ENCODE data around the gene CORO1C.

The CORO1C gene

DNA sequence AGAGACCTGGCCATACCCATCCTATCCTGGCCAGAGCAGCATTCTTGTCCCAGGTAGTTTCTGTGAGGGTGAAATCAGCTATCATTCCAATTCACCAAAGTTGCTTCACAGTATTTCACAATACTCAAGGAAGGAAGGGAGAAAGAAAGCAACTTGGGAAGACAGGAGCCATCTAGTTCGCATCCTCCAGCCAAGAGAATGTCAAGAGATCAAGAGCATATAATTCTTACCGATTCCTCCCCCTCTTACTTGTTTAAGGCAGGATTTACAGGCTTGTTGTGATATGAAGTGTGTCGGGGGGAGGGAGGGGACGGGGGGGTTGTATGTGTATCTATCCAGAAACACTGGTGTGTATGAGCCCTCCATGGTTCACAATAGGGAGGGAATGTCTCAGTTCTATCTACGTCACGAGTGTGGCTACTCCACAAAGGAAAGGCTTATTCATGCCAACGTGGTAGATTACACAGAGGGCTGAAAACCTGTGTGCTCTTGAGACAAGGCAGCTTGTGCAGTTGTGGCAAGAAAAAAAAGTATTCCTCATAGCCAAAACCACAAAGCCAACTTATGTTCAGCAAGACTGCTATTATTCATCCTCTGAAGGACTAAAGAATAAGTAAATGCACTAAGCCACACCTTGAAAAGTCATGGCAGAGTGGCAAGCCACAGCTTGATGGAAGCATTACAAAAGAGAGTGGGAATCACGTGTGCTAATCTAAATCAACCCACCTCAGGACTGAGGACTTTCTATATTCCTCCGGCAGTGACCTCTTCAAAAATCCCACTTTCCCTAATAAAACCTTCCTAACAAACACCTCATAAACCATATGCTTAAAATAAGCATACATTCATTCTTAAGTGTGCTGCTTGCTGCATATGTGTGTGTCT, 35.0 kb downstream of the CORO1C start:
- DNase-seq, result no peak

DNA sequence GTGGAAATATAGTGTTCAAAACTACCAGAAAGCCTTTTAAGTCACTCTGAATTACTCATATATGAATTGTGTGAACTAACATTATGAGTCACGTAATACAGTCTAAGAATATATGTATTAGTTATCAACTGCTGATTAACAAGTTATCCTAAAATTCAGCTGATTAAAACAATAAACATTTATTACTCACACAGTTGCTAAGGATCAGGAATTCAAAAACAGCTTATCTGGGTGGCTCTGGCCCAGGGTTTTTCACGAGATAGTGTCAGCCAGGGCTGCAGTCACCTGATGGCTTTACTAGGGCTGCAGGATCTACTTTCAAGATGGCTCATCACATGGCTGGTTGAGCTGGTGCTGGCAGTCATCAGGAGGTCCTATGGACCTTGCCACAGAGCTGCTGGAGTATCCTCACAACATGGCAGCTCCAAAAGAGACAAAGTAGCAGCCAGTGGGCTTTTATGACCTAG, 36.5 kb downstream of the CORO1C start:
- DNase-seq, result no peak

DNA sequence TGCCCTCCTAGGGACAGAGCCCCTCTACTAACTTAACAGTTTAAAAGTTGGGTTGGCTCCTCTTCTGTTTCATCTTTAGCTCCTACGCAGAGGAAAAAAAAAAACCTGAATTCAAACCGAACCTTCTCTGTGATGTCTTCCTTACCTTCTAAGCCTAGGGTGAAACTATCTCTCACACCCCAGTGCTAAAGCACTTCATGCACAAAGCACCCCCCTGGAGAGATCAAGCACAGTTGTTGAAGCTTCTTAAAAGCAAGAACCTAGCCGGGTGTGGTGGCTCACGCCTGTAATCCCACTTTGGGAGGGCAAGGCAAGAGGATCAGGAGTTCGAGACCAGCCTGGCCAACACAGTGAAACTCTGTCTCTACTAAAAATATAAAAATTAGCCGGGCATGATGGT, 37.6 kb downstream of the CORO1C start:
- no peak for DNase-seq

DNA sequence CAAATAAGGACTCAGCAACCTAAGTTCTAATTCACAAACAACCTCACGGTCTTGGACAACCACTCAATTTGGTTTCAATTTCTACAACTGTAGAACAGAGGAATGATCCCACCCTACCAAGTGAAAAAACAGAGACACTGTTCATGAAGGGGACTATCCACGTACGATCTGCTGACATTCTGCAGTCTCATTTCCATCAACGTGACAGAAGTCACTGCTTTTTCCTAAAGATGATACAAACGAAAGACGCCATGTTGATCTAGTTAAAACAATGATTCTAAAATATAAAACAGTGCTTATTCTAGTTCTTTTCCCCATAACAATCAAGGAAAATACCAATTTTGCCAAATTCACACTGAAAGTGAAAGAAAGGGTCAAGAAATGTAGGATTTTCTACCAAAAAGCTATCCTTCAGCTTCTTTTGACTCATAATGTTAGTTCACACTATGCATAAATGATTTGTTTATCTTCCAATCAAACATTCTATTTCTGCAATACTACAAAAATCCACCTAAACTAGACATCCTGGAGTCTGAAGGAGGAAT, 38.1 kb downstream of the CORO1C start:
- no peak for DNase-seq

DNA sequence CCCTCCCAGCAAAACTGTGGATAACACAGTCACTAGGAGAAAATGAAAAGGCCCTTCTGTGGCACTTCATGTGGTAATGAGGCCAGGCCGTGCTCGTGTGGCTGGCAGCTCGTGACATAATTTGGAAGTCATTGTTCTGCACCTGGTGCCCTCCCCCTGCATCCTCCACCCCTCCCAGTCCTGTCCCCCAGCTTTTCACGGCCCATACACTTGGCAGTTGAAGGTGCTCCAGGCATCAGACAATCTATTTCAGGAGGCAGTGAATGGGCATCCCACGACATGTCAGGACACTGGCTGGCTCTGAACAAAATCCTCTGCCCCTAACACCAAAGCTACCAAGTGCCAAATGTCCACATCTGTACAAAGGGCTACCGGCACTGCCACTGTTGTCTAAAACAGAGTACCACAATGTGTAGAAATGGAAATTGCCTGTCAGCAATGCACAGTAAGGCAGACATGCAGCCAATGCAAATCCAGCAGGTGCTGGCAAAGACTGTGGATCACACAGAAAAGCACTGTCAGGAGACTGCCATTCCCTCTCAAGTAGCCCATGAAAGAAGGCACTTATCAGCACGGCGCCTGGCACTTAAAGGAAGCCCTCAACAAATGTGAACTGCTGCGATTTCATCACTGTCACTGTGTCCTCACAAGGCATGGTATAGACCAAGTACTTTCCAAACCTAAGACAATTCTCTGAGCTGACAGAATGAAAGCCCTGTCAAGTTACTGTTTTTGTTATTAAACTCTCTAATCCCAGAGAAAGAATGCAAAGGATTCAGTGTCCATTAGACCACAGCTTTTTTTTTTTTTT, 39.1 kb downstream of the CORO1C start:
- peak; percentile 17 to 73 for DNase-seq

DNA sequence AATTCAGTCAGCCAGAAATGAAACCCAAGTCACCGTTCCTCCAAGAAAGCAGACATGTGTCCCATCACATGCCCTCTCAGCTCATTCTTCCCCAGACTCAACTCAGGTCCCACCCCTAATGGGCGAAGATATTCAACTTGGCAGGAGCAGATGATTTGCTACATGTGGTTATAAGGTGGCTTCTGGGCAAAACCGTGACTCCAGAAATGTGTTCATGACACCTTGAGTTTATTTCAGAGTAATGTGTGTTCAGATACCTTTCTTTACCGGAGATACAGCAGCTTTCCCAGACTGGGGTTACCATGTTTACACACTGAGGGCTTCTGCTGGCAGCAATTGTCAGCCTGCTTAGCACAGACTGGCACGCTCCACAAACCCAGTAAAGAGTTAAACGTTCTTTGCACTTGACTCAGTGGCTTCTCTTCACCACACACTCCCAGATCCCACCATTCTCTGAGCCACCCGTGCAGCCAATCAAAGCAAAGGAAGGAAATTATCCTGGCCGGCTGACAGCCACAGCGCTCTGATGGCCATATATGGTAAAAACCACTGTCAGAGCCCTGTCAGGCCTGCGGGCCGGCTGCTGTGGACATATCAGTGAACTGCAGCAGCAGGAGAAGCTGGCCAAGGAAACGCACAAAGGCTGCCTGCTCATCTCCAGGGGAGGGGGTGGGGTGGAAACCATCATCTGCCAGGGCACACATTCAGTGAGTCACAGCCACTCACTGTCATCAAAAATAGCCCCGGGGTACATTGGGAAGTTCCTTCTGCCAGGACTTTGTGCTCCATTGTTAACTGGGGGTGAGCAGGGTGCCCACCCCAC, 39.9 kb downstream of the CORO1C start:
- DNase-seq, result peak; percentile 66 to 73

DNA sequence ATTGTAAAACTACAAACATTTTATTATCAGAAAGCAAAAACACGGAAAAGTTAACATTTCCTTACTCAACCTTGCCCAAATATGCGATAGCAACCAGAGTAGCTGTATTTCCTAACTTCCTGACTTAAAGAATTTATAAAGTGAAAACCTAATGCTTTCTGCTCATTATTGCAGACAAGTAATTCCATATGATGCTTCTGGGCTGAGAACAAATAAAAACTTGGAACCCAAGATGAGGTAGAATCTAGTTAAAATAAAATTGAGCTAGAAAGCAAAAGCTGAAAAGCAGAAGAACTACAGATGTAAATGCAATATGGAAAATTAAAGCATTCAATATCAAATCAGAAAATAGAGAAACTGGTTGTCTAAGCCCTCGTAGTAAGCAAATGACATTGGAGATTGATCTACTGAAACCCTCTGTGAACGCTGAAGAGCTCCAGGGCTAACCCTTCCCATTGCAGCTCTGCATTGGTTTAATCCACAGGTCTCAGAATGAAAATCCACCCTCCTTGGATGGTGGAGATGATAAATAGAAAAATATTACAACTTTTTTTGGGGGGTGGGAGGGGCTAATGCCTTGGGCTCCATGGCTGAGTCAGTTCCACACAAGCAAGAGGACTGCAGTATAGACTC, 40.7 kb downstream of the CORO1C start:
- no peak for DNase-seq

DNA sequence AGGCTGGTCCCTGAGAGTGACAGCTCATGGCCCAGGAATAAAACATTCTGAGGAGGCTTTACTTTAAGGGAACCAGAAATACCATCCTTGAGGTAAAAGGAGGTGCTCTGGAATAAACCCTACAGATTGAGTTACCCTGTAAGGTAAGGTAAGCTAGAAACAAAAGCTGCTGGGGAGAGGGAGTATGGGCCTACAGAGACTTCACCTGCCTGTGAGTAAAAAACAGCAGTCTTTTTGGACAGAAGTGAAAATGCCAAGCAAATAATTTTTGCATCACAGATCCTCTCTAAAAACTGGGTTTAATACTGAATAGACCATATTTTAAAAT, 41.2 kb downstream of the CORO1C start:
- no peak for DNase-seq

DNA sequence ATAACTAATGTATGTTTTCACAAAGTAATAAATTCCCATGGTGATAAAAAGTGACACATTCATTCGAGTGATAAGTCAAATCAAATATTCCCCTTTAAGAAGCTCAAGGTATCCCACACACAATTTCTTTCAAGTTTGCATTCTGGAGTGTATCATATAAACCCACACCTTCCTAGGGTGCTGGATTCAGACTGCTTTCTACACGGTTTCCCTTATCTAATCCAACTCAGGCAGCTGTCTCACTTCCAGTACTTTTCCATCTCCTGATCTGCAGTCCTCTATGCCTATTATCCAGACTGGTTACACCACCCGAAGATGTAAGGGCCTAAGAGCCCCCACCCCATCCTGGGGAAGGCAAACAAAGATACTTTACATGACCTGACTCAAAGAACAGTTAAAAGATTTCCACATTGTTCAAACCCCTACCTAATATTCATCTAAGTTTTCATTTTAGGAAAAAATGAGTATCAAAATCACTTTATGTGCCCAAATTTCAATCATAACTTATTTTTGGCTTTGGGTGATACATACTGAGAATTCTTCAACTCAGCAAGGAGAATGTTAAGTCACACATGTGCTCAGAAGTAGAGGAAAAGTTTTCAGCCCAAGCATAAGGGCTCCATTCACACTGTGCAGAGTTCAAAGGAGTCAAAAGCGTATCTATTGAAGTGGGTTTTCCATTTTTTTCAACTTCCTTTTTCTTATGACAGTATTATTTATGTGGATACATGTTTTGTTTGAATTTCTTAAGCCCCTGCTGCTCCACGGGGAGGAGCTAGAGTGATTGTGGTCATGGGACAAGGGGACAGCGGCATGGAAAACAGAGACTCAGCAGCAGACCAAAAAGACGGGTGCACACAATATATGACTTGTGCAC, 41.8 kb downstream of the CORO1C start:
- no peak for DNase-seq

DNA sequence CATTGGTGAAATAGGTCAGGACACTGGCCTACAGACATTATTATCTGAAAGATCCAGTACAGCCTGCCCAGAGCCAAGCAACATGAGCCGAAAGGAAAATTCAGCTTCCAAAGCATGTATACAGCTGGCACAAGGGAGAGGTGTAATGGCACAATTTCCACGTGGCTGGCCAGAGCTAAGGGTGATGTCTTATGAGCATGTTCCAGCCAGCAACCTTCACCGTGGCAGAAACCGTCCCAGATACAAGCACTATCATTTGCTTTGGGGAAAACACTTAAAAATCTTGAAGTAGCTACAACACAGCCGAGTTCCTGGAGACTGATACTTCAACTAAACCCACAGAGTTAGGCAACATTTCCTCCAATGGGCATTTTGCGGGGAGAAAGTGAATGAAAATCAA, 44.5 kb downstream of the CORO1C start:
- no peak for DNase-seq

DNA sequence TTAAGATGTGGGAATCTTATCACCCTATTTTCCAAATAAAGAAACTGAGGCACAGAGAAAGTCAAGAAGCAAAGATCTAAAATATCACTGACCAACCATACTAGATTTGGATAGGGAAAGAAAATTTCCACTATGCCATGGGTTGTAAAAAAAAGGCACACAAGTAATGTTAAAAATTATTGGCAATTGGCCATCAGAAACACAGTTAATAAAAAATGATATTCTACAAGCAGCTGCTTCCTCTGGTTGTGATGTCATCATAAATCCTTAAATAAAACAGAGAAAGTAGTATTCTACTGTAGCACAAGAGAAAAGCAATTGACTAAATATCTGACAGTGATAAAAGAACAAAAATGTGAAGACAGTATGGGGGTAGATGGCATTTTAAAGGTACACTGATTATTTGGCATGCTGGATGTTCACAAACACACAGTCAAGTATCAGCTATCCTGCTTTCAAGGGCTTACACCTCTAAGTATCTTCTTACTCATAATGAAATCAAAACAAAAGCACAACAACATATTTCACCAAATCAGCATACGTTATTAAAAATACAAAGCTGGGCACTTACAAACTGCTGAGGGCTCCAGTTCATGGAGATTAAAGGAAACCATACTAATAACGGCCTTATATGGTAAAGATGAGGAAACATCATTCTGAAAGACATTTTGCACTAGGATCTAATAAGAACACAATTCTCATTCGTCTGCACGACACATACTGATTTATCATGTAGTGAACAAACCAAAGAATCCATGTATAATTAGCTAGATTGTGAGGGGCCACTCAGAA, 45.7 kb downstream of the CORO1C start:
- no peak for DNase-seq

DNA sequence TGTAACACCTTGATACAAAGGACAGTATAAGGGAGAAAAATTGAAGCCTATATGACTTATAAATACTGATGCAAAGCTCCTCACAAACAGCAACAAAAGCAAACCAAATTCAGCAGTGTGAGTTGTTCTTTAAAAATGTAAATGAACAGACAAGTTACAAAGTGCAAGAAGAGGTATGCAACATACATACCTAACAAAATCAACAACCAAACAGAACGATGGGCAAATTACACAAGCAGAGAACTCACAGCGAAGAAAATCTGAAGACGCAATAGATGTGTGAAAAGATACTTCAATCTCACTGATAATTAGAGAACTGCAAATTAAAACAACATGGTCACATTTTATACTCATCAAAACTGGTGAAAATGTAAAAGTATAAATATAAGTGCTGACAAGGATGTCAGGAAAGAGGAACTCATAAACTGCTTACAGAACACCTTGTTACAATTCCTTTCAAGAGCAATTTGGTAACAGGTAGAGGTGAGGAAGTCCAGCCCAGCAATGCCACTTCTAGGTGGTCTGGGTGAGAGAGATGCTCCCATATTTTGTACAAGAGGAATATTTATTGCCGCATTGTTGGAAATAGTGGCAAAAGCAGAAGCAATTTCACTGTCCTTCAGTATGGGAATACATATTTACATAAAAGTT, 47.3 kb downstream of the CORO1C start:
- DNase-seq, result no peak

DNA sequence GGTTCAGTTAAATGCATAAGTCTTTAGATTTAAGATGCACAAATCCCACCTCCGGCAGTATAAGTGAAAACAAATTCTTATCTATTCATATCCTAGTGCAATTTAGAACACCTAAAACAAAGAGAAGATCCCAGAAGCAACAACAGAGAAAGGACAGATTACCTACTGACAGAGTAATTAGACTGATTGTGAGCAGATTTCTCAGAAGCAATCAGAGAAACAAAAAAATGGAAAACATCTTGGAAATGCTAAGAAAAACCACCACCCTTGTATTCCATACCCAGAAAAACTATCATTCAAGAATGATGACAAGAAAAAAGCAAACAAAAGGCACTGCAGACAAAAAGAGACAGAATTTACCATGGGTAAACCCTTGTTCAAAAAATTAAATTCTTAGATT, 50.0 kb downstream of the CORO1C start:
- no peak for DNase-seq

DNA sequence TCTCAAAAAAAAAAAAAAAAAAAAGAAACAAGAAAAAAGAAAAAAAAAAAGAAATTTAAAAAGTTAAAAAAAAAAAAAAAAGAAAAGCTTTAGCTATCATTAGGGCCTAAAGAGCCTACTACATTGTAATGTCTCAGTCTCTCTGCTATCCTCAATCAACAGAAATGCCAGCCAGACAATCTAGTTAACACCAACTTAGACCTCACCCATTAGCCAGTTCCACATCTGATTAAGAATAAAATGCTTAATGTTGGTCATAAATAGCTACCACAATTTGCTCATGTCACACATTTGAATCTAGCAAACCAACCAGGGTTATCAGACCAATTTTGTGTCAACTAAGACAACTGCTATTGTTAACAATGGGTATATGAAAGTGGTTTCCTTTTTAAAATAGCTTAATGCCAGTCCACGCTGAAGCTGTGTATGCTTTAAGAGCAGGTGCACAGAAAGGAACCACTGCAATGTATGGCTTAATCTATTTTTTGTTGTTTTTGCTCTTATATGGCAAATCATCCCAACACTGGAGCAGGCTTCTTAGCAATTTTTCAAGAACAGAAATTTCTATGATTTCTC, 52.1 kb downstream of the CORO1C start:
- DNase-seq, result no peak

DNA sequence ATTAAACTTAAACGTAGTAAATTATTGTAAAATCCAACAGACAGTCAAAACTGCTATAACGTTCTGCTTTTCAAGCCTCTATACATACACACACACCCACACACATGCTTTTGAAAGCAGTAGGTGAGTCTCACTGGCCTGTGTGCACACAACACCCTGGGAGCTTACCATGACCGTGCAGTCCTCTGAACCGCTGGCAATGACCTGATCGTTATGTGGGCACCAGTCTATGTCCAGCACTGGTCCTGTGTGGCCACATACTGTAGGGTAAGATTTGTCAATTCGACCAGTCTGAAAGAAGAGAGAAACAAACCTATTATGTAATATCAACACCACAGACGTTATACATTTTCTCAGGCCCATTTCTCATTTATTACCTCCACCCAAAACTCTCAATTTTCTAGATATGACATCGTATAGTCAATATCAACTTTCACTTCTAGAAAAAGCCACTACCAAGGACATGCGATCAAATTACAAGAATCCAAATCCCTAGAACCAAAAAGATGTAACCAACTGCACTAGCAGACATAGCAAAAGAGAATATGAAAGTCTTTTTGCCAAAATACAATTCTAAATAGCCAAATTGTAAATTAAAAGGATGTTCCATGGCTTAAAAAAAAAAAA, 53.1 kb downstream of the CORO1C start:
- DNase-seq, result no peak

DNA sequence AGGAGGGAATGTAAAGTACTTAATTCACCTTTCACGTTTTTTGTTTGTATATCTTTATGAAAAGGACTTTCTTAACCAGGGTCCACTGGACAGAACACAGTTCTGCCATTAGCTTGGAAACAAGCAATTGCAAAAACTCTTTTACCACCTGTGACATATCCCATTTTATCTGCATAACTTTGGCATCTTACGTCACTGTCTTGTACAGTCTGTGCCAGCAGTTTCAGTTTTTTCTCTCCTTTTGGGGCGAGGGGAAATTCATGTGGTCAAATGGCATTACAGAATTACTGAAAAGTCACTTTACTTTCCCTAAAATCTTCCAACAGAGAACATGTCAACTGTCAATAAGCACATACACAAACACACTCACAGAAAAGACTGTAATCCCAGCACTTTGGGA, 53.9 kb downstream of the CORO1C start:
- no peak for DNase-seq

DNA sequence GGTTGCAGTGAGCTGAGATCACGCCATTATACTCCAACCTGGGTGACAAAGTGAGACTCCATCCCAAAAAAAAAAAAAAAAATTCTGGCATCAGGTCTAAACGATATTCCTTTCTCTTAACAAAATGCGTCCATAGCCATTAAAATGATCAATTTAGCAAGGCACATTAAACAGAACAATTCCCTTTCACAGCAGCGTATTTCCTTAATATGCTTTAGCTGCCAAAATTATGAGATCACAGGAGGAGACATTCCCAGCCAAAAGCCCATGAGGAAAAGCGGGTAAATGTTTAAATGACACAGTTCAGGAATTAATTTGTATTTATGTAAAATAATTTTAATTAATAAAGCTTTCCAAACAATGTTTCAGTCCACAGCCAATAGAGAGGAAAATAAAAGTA, 54.6 kb downstream of the CORO1C start:
- no peak for DNase-seq

DNA sequence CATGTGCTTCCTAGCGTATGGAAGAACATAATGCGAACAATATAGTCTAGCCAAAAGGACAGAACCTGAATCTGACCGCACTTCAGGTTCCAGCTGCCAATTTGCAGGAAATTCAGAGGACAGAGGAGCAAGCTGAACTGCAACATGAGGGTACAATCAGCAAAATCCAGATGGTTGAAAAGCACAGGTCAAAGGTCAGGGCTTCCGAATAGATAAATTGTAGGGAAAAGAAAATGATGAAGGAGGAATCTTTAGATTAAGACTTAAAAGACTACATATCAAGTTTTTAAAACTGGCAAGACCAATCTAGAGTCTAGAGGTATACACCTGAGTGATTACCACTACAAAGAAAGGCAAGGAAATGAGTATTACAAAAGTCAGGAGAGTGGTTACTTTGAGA, 55.5 kb downstream of the CORO1C start:
- DNase-seq, result no peak

DNA sequence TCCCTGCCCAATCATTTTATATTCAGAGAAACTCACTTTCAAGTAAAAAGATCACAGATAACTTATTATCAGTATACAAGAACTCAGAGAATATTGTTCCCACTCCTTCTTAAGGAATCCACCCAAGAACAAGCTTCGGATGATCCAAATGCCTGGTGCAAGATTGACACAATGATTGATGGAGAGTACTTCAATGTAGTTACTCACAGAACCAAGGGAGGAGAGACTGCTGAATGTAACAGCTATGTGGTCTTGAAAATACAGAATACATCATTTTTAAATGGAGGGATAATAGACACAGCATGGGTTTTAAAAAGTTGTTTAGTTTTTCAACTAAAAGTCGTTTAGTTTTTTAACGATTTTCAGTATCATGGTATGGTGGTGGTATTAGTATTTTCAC, 59.3 kb downstream of the CORO1C start:
- no peak for DNase-seq
